Measurements from ENCODE around the gene RNF112. TPM values are rescaled to one million over a fixed set of nuclear protein-coding genes. Genes with fewer than 3 reads are reported as not detected.

The RNF112 gene
- total and polyA plus RNA-seq, 3 donors from 2014 or later: 2.1 to 8.1 (median 4.6) TPM

GRCh38 chr17:19365833-19366636 lies 45.0 kb upstream of the RNF112 start:
- TF ChIP-seq CTCF (IDR thresholded peaks at IDR 0.05) (no peak), POLR2A (IDR thresholded peaks at IDR 0.05) (no peak)
- H3K4me1 ChIP-seq: peaks cover 12% of the 10 kb centered on the region
- no peak overlapping the region for H3K4me3 ChIP-seq
- no peak overlapping the region for H3K27ac ChIP-seq
- intact Hi-C loops (cut with DNase I; ENCODE audit: low total_unique reads): loop anchor here (10.0 kb wide), 1 partner anchor 399 kb away; no protein-coding TSS in a partner anchor
- H3K9me3 ChIP-seq: no peaks in the 10 kb centered on the region
- 91 to 95% methylated on average over 6 to 8 of the region's 9 CpGs for WGBS, 2 donors
- H3K36me3 ChIP-seq (ENCODE audit: low read depth, missing control alignments): no peaks in the 10 kb centered on the region
- H3K27me3 ChIP-seq: no peaks in the 10 kb centered on the region
- DNase-seq: no peak

- H3K9me3 ChIP-seq: no peaks in the 10 kb centered on the region
- intact Hi-C loops (cut with DNase I; ENCODE audit: low total_unique reads): loop anchor here (10.0 kb wide), 1 partner anchor 398 kb away; no protein-coding TSS in a partner anchor
- H3K27ac ChIP-seq: no peak overlapping the region
- no peak overlapping the region for H3K4me3 ChIP-seq
- no peaks in the 10 kb centered on the region for H3K36me3 ChIP-seq (ENCODE audit: low read depth, missing control alignments)
- DNase-seq: no peak
- H3K4me1 ChIP-seq: peaks cover 12% of the 10 kb centered on the region
- TF ChIP-seq CTCF (IDR thresholded peaks at IDR 0.05) (no peak), POLR2A (IDR thresholded peaks at IDR 0.05) (no peak)
- no peaks in the 10 kb centered on the region for H3K27me3 ChIP-seq
- WGBS, 2 donors: 89 to 92% methylated on average over 5 of the region's 5 CpGs
Observed at GRCh38 chr17:19366637-19366972, 44.4 kb upstream of the RNF112 start.

GRCh38 chr17:19368229-19368628 lies 42.8 kb upstream of the RNF112 start:
- 73 to 91% methylated on average over 4 of the region's 4 CpGs for WGBS, 2 donors
- Histone ChIP-seq H3K4me3 (no peak overlapping the region), H3K4me1 (peaks cover 12% of the 10 kb centered on the region), H3K27me3 (no peaks in the 10 kb centered on the region), H3K36me3 (ENCODE audit: low read depth, missing control alignments) (no peaks in the 10 kb centered on the region), H3K27ac (no peak overlapping the region), H3K9me3 (no peaks in the 10 kb centered on the region)
- intact Hi-C loops (cut with DNase I; ENCODE audit: low total_unique reads): loop anchor here (10.0 kb wide), 1 partner anchor 397 kb away; no protein-coding TSS in a partner anchor
- no peak for DNase-seq
- TF ChIP-seq POLR2A (IDR thresholded peaks at IDR 0.05): no peak
- no peak for TF ChIP-seq CTCF (IDR thresholded peaks at IDR 0.05)

- Histone ChIP-seq H3K4me1 (peaks cover 10% of the 10 kb centered on the region), H3K36me3 (ENCODE audit: low read depth, missing control alignments) (no peaks in the 10 kb centered on the region), H3K27ac (no peak overlapping the region), H3K4me3 (no peak overlapping the region), H3K27me3 (no peaks in the 10 kb centered on the region), H3K9me3 (no peaks in the 10 kb centered on the region)
- intact Hi-C loops (cut with DNase I; ENCODE audit: low total_unique reads): loop anchor here (10.0 kb wide), 1 partner anchor 396 kb away; no protein-coding TSS in a partner anchor
- 90% methylated on average over 16 of the region's 16 CpGs for WGBS, 2 donors
- no peak for DNase-seq
- TF ChIP-seq CTCF (IDR thresholded peaks at IDR 0.05) (no peak), POLR2A (IDR thresholded peaks at IDR 0.05) (no peak)
Observed at GRCh38 chr17:19369107-19369778, 41.8 kb upstream of the RNF112 start.

All from testis (tissue), 3 donors.